Hindlimb muscle (tissue), 1 donor: ENCODE results near the gene GRK3. TPM values are rescaled to one million over a fixed set of nuclear protein-coding genes. Genes with fewer than 3 reads are reported as not detected.

Experiments
- DNase-seq: peaks from one replicate; pipeline ENCODE4 v3.0.0-alpha.2; 2013
- polyA plus RNA-seq: library from polyadenylated mRNA; unstranded; fragments of 120-200 nt; gene quantifications from one replicate; pipeline ENCODE4 v1.2.1, GENCODE V29; 2013; ENCODE audit not compliant: insufficient read length

GRK3 gene
- polyA plus RNA-seq, 1 donor: 9.0 TPM

- DNase-seq: no peak
Observed at GRCh38 chr22:25668437-25668836, 104.0 kb downstream of the GRK3 start.

DNA sequence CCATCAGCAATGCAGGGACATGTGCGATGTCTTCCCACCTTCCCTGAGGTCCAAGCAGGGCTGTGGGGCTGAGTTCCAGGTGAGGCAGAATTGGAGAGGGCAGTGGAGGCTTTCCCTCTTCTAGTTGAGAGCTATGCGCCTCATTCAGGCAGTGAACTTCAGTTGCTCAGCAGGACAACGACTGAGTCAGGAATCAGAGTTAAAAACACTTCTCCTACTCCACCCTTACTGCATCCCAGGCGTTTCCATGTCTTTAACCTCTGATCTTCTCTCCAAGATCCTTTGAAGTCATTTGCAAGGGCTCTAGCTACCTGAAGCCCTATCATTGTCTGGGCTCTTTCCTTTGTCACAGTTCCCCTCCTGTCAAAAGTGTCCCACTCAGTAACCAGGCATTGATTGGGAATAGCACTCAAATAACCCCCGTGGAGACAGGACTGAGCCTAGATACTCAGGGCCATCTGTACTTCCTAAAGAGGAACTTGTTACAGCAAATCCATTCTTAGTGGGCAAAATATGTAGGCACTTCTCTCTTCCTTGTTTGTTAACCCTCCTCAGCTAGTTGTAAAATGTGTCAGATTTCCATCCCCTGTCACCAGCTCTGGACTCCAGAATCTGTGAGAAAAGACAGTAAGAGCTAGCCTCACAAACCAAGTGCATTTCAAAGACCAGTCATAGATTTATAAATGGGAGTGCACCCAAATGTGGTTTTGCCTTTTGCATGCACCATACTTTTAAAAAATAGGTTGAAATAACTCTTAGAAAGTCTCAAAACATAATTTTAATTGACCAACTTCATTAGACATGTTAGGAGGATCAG is 105.0 kb downstream of the GRK3 start:
- no peak for DNase-seq

DNA sequence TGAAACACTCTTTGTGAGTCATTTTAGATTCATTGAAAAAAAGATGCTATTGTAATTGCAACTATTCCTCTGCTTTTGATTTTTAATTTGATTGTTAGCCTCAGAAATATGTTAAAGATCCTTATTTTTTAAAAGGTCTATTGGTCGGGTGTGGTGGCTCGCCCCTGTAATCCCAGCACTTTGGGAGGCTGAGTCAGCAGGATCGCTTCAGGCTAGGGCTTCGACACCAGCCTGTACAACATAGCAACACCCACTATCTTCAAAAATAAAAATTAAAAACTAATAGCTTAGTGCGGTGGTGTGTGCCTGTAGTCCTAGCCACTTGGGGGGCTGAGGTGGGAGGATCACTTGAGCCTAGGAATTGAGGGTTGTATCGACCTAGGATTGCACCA is 105.6 kb downstream of the GRK3 start:
- no peak for DNase-seq

DNA sequence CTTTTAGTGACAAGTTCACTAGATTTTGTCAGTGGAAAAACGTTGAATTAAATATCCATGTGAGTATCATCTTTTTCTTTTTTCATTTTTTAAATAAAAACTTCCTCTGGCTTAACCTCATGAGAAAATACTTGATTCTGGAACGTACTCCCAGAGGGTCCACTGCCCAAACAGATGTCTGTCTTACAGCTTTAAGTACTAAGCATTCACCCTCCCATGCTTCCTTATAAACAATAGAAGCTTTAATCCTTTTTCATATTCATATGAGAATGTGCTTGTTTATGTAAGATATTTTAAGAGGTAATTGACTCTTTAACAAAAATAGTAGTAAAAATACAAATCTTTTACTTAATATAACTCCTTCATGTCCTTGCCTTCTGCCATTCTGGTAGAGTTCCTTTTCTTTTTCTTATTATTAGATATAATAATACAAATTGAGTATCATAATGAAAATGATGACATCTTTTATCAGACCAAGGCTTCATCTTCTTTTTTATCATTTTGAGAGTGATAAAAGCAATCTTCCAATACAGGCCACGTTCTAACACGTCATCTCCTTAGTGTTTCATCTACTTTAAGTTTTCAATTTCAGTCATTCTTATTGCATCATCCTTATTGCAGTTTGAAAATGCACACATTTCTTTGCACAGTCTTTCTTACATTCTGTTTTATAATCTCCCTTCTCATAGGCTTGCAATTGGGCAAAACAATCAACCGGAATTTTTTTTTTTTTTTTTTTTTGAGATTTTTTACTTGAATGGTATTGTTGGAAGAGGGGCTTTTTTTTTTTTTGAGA is 108.0 kb downstream of the GRK3 start:
- no peak for DNase-seq

- DNase-seq: no peak
Observed at GRCh38 chr22:25673713-25674112, 109.2 kb downstream of the GRK3 start.

- DNase-seq: no peak
Observed at GRCh38 chr22:25677631-25678030, 113.2 kb downstream of the GRK3 start.

DNA sequence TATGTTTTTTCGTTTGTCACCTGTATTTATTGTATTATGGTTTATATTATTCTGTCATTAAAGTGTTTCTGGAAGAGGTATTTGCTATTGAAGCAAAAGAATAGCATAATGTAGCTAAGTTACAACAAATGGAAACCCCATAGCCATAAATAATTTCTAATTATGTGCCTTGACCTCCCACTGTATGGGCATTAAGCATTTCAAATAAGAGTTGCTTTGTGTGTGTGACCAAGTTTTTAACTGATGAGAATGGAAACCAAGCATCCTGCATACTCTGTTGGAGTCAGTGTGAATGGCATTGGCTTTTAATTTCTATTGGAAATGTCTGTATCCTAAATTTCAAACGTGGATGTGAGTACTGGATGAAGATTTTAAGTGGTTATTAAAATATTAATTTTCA is 115.6 kb downstream of the GRK3 start:
- DNase-seq: no peak

GRCh38 chr22:25680956-25681355 is 116.5 kb downstream of the GRK3 start:
- DNase-seq: peak; percentile 50

- no peak for DNase-seq
Observed at GRCh38 chr22:25682109-25682508, 117.6 kb downstream of the GRK3 start.

GRCh38 chr22:25688627-25689026 is 124.2 kb downstream of the GRK3 start:
- DNase-seq: no peak

- DNase-seq: no peak
Observed at GRCh38 chr22:25689631-25690030, 125.2 kb downstream of the GRK3 start.

GRCh38 chr22:25690798-25691197 is 126.3 kb downstream of the GRK3 start:
- DNase-seq: no peak

DNA sequence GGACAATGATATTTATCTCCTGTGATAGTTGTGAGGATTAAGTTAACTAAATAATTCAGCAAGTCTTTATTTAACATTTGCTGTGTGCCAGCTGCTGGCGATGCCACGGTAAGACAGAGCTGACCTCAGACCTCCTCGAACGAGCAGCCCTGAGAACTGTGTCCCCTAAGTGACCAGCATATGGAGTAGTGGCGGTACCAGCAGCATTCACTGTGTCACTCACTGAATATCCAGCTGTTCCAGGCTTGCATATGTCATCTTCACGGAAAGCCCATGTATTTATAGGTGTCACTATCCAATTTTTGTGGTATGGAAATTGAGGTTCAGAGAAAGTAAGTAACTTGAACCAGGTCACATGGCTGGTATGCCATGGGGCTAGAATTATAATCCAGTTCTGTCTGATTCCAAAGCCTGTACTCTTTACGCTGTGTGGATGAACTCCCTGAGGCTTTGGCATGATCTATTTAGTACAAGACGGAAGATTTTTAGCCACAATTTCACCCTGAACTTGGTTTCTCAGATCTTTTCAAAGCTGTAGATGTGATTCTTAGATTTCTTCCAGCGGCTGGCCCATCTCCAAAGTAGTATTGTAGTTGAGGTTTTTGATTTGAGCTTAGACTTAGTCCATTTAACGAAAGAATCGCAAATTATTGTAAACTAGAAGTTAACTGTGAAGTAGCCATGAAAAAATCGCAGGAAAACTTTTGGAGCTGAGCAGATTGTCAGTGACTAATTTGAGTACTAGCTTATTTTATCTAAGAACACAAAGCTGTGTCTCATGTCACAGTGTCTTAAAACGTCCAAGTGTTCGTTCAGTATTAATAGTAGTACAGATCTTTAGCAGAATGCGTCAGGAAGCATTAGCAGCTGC is 128.2 kb downstream of the GRK3 start:
- DNase-seq: no peak

DNA sequence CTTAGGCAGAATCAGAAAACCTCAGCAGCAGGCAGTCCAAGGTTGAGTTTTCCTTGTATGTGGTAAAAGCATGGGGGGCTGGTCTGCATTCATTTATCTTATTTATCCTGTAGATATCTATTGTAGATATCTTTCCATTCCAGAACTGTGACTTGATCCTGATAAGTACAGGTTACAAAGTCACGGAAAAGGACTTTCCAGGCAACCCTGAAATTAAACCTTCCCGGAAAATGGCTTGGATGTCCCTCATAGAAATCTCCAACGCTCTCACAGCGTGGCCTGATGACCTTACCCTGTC is 128.7 kb downstream of the GRK3 start:
- no peak for DNase-seq

- no peak for DNase-seq
Observed at GRCh38 chr22:25694196-25694907, 129.9 kb downstream of the GRK3 start.

GRCh38 chr22:25695146-25695545 is 130.7 kb downstream of the GRK3 start:
- DNase-seq: no peak

DNA sequence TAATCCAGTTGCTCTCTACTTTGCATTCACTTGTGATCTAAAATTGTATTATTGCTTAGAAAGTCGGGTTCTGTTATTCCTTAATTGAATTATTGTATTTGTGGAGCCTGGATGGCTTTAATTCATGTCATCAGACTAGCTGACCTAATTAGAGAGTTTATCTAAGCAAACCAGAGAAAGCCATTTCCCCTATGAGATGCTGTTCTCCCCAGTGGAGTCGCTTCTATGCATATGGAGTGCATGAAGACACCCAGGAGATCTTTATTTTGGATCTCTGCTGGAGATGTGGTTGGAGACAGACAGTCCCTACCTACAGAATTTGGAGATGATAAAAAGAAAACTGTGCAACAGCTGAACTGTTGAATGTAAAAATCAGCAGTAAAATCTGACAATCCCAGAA is 132.3 kb downstream of the GRK3 start:
- no peak for DNase-seq

DNA sequence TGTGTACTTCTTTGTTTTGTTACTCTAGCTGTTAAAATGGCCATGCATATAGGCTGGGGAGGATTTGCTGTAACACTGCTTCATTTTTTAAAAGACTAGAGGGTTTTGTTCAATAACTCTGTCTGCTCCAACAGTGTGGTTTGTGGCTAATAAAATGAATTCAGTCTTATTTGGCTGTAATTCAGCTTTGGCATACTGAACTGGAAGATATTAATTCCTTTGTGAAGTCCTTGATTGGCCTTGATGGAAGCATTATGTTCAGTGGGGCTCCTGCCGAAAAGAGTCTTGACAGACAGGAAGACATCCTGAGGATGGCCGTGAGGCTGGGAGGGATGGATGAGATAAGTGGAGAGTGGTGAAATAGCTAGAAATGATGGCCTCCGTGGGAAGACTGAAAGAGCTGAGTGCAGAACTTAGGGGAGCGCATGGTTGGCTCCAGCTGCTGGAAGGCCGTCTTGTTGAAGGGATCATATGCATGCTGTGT is 132.7 kb downstream of the GRK3 start:
- no peak for DNase-seq

DNA sequence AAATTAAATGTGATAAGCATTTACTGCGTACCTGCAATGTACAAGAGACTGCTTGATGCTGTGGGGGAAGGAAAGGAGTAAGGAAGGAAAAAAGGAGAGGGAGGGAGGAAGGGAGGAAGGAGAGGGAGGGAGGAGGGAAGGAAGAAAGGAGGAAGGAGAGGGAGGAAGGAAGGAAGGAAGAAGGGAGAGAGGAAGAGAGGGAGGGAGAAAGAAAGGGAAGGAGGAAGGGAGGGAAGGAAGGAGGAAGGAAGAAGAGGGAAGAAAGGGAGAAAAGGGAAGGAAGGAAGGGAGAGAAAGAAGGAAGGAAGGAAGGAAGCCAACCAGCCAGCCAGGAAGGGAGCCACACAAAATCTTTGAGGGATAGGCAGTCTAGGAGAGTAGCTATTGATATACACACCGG is 133.5 kb downstream of the GRK3 start:
- DNase-seq: no peak

DNA sequence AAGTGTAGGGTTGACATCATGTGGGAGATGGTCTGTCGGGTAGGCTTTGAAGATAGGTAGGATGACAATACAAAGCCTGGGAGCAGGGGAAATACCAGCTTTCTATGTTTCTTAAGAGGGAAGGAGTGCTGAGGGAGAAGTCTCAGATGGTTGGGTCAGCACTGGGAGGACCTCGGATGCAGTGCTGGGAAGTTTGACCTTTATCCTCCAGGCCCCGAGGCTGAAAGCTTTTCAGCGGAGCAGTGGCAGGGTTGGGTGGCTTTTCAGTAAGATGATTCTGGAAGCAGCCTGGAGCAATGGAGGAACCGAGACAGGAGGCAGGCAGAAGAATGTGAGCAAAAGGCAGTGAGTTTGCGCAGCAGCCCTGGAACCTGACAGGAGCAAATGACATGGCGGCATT is 134.0 kb downstream of the GRK3 start:
- no peak for DNase-seq

GRCh38 chr22:25698978-25699377 is 134.5 kb downstream of the GRK3 start:
- no peak for DNase-seq

GRCh38 chr22:25701056-25701780 is 136.7 kb downstream of the GRK3 start:
- peak; percentile 84 for DNase-seq
